ENCODE measurements around the gene MRTFA.

DNA sequence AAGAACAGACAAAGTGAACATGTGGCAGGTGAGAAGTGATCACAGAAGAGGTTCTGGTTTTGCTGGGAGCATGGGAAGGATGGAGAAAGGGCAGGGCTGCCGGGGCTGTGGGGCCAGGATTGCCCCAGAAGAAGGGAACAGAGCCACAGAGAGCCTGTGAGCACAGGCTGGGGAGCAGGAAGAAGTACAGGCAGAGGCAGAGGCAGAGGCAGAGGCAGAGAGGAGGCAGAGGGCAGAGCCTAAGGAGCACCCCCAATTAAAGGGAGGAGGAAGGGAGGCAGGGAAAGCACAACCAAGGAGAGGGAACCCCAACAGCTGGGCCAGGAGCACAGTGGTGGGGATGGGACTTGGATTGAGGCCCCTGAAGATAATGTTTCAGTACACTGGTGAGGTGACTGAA is 214.6 kb downstream of the MRTFA start:
- TF ChIP-seq, protein P1, sequence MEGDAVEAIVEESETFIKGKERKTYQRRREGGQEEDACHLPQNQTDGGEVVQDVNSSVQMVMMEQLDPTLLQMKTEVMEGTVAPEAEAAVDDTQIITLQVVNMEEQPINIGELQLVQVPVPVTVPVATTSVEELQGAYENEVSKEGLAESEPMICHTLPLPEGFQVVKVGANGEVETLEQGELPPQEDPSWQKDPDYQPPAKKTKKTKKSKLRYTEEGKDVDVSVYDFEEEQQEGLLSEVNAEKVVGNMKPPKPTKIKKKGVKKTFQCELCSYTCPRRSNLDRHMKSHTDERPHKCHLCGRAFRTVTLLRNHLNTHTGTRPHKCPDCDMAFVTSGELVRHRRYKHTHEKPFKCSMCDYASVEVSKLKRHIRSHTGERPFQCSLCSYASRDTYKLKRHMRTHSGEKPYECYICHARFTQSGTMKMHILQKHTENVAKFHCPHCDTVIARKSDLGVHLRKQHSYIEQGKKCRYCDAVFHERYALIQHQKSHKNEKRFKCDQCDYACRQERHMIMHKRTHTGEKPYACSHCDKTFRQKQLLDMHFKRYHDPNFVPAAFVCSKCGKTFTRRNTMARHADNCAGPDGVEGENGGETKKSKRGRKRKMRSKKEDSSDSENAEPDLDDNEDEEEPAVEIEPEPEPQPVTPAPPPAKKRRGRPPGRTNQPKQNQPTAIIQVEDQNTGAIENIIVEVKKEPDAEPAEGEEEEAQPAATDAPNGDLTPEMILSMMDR (IDR thresholded peaks at IDR 0.05), result no peak
- no peak for TF ChIP-seq POLR2A (IDR thresholded peaks at IDR 0.05)
